ENCODE data around the gene C6orf15. TPM values are rescaled to one million over a fixed set of nuclear protein-coding genes. Genes with fewer than 3 reads are reported as not detected.
A peak's percentile ranks its signal among the peaks of the same experiment; 100 is the strongest.

Gene C6orf15
- total RNA-seq, 1 experiment from 2014 or later: not detected

DNA sequence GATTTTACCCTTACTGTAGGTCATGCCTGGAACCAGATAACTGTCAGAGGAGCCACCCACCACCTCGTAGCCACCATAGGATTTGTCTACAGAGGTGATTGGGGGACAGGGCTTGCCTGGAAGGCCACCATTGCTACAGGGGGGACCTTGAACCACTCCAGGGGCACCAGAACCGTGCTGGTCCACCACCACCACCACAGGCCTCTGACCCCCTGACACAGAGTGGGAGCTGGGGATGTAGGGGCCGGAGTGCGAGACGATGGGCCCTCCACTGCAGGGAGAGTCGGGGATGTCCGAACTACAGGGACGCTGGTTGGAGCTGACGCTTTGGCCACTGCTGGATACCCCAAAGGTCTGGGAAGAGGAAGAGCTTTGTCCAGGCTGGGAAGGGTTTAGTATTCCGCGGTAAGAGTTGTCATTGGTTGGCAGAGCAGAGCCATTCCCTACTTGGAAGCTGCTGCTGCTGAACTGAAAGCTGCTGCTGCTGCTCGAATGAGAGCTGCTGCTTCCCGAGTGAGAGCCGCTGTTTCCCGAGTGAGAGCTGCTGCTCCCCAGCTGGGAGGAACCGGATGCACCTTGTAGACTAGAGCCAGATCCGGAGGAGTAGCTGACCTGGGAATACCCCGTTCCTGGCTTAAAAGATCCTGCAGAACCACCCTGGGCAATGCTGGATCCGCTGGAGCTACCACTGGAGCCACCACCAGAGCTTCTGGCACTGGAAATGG lies 4.4 kb upstream of the C6orf15 start:
- ChIA-PET POLR2A (no interaction called here), CTCF (interaction anchor here (1.1 to 1.2 kb wide), 2 partner anchors 12 to 30 kb away, joined by 4 read pairs; no protein-coding TSS in a partner anchor)
- peak overlapping the region; percentile 7 to 37 for H3K4me3 ChIP-seq (ENCODE audit: low read depth in 2 of 2, low read length in 2 of 2)
- no peaks in the 10 kb centered on the region for H3K36me3 ChIP-seq (ENCODE audit: control insufficient read depth, insufficient read depth, low read length)
- intact Hi-C loops (cut with micrococcal nuclease; ENCODE audit: unreplicated experiment): no loop called here
- TF ChIP-seq CTCF (IDR thresholded peaks at IDR 0.05): no peak
- TF ChIP-seq TCF7L2 (IDR thresholded peaks at IDR 0.05; ENCODE audit: low read depth, low read length): no peak
- no peak for TF ChIP-seq REST (IDR thresholded peaks at IDR 0.05; ENCODE audit: insufficient read depth in 1 of 2, low read depth in 2 of 2, low read length in 1 of 2)
- TF ChIP-seq POLR2AphosphoS5 (IDR thresholded peaks at IDR 0.05; ENCODE audit: low read depth, low read length): no peak
- TF ChIP-seq SIN3A (IDR thresholded peaks at IDR 0.05; ENCODE audit: borderline replicate concordance, insufficient read depth, low read depth, low read length): no peak
- 0 out of 2 replicates have a peak overlapping the region, but pooled peaks have one; percentile 53 for H3K27ac ChIP-seq (ENCODE audit: low read length)
- H3K27me3 ChIP-seq (ENCODE audit: control insufficient read depth, insufficient read depth, low read length): no peaks in the 10 kb centered on the region
- H3K4me1 ChIP-seq (ENCODE audit: control insufficient read depth, insufficient read depth, low read length): peaks cover 19% of the 10 kb centered on the region
- no peaks in the 10 kb centered on the region for H3K9me3 ChIP-seq (ENCODE audit: control insufficient read depth, insufficient read depth, low read depth, low read length)
- no TSS peak for BruUV-seq (replicated peaks)
- in situ Hi-C loops (cut with HindIII; ENCODE audit: low pct_unique_long_range_greater_than_20kb, low sequenced_read_pairs): no loop called here
- ATAC-seq: peak; percentile 59
- DNase-seq (ENCODE audit: low read depth, low spot score): no peak

- in situ Hi-C loops (cut with HindIII; ENCODE audit: low pct_unique_long_range_greater_than_20kb, low sequenced_read_pairs) (no loop called here), intact Hi-C loops (cut with micrococcal nuclease; ENCODE audit: unreplicated experiment) (no loop called here)
- Histone ChIP-seq H3K4me3 (ENCODE audit: low read depth in 2 of 2, low read length in 2 of 2) (no peak overlapping the region), H3K27ac (ENCODE audit: low read length) (no peak overlapping the region), H3K4me1 (ENCODE audit: control insufficient read depth, insufficient read depth, low read length) (peaks cover 19% of the 10 kb centered on the region), H3K9me3 (ENCODE audit: control insufficient read depth, insufficient read depth, low read depth, low read length) (no peaks in the 10 kb centered on the region), H3K27me3 (ENCODE audit: control insufficient read depth, insufficient read depth, low read length) (no peaks in the 10 kb centered on the region), H3K36me3 (ENCODE audit: control insufficient read depth, insufficient read depth, low read length) (no peaks in the 10 kb centered on the region)
- ATAC-seq (no peak), DNase-seq (ENCODE audit: low read depth, low spot score) (no peak)
- ChIA-PET CTCF (interaction anchor here (1.1 to 1.5 kb wide), 2 partner anchors 13 to 29 kb away, joined by 4 to 5 read pairs; no protein-coding TSS in a partner anchor), POLR2A (no interaction called here)
- TF ChIP-seq REST (IDR thresholded peaks at IDR 0.05; ENCODE audit: insufficient read depth in 1 of 2, low read depth in 2 of 2, low read length in 1 of 2) (no peak), SIN3A (IDR thresholded peaks at IDR 0.05; ENCODE audit: borderline replicate concordance, insufficient read depth, low read depth, low read length) (no peak), TCF7L2 (IDR thresholded peaks at IDR 0.05; ENCODE audit: low read depth, low read length) (no peak), CTCF (IDR thresholded peaks at IDR 0.05) (no peak), POLR2AphosphoS5 (IDR thresholded peaks at IDR 0.05; ENCODE audit: low read depth, low read length) (no peak)
- BruUV-seq (replicated peaks): TSS peak; percentile 79
Observed at GRCh38 chr6:31115941-31116560, 3.7 kb upstream of the C6orf15 start.
